Uterus (tissue), 2 donors: Measurements from ENCODE around the gene SBF2.

Experiments used
- CTCF ChIP-seq, 4 experiments: fragments of 200-600 bp in 2 of 4; fragments of 450-650 bp in 2 of 4; sonication (generic) in 2 of 4; IDR thresholded peaks; one replicate each; pipeline ENCODE4 v1.5.1; 2016 to 2019; ENCODE audit warnings: antibody characterized with exemption in 4 of 4, mild to moderate bottlenecking in 2 of 4, moderate library complexity in 1 of 4
- POLR2A ChIP-seq, 2 donors: fragments of 450-650 bp; IDR thresholded peaks; one replicate each; pipeline ENCODE4 v1.6.1; 2016; ENCODE audit warnings: antibody characterized with exemption in 2 of 2, mild to moderate bottlenecking in 1 of 2, moderate library complexity in 1 of 2

DNA sequence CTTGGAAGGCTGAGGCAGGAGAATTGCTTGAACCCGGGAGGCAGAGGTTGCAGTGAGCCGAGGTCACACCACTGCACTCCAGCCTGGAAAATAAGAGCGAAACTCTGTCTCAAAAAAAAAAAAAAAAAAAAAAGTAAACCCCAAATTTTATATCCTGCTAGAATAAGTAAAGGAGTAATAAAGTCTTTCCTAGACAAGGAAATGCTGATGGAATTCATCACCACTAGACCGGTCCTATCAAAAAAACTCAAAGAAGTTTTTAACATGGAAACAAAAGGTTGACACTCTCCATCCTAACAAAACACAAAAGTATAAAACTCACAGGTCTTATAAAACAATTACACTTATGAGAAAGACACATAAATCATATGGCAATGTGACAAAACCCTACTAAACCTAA lies 213.9 kb downstream of the SBF2 start:
- TF ChIP-seq POLR2A (IDR thresholded peaks at IDR 0.05) (no peak), CTCF (IDR thresholded peaks at IDR 0.05) (no peak)
